GM19023 (cell line): ENCODE data around the gene CAMK1G.

Experiments used
- ATAC-seq: cut with Tn5 transposase; IDR thresholded peaks from one replicate; pipeline ENCODE4 v1.9.1; 2021; ENCODE audit warnings: mild to moderate bottlenecking, moderate library complexity; ENCODE audit not compliant: unreplicated experiment

CAMK1G gene

DNA sequence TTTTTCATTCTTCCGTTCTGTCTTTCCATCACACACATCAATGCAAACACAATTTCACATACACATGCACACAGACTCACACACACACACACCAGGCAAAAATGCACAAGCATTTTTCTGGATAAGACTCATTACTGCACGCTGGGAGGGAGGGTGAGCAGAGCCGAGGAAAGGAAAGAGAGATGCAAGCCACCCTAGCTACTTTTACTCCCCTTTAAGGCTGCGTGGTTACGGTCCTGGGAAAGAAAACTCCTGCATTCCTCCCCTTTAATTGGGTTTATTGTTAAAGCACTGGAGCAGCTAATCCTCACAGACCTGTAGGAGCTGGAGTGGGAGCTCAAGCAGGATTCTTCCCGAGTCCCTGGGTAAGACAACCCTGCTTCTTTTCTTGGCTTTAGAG lies at the start of gene CAMK1G:
Gene CAMK1G (plus strand): TSS at position 307 of the 400 bp plus-strand sequence. CDS start 11,270 bp downstream, outside the sequence.
- no peak for ATAC-seq

DNA sequence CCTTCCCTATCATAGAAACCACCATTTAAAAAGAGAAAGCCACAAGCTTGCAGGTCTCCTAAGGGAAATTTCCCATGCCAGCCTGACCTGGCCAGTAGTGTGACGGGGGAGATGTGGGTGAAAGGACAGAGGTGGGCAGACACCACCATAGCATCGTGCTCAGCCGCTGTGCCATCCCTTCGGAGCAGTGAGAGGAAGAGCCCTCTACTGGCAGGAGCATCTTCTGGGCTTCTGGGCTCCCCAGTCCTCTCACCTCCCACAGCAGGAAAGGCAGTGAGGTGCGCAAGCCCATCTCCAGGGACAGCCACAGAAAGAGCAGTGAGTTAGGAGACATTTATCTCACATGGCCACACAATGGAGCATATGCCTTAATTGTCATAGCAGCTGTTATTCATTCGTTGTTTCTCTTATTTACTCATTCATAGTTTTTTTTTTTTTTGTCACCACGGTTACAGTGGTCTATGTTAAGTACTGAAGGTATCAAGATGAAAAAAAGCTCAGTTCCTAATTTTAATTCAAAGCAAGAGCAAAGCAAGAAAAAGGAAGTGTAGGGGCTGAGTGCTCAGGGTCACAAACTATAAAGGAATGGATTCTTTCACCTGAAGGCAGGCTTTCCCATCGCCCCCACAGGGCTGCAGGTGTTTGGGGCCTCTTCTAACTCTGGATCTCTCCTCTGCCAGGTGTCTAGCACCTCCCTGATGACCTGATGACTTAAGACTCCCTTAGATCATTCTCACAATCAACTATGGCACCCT lies 48.8 kb upstream of the CAMK1G start:
- ATAC-seq = no peak

DNA sequence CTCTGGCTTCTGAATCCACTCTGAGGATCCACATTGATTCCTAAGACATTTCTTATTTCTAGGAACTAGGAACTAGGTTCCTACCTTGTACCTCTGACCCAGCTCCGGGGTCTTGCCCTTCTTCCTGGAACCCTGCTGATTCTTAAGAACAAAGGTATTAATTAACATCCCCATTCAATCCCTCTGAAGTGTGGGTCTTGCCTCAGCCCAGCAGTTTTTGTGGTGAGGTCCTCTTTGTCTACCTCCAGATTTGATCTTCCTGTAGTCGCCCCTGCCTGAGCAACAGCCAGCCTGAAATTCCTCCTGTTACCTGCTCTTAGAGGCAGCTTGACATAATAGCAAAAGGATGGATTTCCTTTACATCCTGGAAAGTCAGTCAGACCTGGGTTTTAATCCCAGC lies 46.7 kb upstream of the CAMK1G start:
- ATAC-seq = no peak

DNA sequence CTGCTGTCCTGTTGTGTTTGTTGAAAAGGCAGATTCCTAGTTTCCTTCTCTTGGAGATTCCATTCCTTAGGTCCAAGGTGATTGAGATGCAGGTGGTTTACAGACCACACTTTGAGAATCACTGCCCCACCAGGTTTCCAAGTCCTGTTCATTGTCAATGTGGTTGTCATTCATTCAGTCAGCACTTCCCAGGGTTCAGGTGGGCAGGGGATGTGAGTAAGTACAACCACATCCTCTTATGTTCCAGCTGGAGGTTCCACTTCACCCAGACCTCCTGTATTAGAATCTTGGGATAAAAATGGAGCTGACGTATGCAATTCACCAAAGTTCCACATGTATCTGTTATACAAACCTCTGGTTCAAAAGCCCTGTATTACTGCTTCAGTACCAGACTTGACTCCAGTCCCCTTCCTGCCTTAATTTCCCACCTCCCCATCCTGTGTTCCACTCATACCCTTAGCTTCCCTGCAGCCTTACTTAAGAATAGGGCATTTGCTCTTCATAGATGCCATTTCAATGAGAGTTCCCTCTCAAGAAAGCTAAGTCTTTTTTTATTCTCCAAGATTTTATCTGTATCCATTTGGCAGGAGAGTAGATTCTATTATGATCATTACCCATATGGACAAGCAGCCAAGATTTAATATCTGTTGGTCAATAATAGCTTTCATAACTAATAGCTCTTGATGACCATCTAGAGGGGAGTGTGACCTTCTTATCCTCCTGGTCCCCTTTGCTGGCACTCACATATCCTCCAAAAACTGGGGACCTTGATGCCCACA lies 46.0 kb upstream of the CAMK1G start:
- no peak for ATAC-seq

DNA sequence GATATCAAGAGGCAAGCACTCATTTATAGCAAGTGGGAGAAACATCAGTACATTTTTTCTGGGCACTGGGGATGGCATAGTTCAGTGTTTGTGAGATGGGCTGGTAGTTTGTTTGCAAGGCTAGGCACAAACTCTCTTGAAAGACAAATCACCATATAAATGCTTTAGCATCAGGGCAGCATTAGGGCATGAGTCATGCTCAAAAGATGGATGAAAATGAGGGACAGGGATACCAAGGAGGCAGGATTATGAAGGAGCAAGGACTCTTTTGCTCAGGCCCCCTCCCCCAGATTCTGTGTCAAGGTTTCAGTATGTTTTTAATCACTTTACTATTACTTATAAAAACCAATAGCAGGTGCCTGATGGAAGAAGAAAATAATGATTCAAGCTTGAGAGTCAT lies 43.9 kb upstream of the CAMK1G start:
- no peak for ATAC-seq

DNA sequence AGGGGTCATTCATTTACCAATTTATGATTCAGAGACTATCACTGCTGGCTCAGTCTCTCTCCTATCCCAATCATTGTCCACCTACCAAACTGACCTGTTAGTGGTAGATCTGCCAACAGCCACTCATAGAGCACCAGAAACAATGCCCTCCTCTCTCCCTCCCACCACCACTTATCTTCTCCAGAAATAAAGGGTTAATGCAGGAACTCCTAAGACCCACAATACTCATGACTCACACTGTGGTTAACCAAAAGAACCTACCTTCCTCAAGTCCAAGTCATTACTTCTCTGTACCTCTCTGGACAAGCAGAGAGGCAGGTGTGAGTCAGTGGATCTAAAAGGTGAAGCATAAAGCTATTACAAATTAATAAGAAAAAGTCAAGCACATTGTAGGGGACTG lies 40.9 kb upstream of the CAMK1G start:
- ATAC-seq = no peak

DNA sequence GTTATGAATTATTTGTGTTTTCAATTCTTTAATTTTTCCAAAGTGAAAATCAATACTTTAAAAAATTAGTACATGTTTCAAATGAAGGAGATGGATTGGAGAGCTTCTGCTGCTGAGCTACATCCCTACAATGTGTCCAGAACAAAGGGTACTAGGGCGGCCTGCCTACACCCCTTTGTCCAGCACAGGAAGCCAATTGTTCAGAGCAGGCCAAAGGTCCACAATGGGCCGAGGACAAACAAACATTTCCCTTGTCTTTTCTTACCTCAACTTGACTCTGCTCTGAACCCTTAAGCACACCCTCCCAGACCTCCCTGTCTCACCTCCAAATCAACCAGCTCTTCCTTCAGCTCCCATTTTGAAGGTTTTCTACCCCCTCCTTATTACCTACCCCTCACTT lies 39.4 kb upstream of the CAMK1G start:
- ATAC-seq = no peak

DNA sequence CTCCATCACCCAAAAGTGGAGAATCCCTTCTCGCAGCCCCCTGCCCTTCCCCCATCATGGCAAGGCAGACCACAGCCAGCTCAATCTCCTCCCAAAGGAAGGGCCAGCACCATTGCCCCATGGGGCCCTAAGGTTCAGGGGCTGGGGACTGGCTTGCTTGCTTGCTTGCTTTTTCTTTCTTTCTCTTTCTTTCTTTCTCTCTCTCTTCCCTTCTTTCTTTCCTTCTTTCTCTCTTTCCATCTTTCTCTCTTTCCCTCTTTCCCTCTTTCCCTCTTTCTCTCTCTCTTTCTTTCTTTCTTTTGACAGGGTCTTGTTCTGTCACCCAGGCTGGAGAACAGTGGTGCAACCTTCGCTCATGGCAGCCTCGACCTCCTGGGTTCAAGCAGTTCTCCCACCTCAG lies 38.1 kb upstream of the CAMK1G start:
- no peak for ATAC-seq

DNA sequence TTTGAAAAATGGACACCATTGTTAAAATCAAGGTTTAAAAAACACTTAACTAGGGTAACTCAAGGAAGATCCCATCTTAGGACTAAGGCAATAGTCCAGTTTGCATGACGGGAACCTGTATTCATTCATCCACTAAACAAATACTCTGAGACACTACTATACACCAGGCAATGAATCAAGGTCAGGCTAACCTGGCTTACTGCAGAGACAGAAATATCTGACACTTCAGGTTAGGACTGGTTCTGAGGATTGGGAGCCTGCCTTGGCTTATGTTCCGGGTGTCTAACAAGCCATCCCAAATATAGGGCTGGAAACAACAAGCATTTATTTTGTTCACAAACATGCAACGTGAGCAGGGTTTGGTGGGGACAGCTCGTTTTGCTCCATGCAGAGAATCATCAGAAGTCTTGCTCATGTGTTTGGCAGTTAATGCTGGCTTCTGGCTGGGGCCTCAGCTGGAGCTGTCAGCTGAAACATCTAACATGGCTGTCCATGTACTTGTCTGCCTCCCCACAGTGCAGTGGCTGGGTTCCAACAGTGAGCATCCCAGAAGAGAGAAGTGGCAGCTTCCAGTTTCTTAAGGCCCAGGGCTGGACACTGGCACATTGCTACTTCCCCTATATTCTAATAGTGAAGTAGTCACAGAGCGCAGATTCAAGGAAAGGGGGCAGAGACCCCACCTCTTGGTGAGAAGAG lies 37.0 kb upstream of the CAMK1G start:
- no peak for ATAC-seq

DNA sequence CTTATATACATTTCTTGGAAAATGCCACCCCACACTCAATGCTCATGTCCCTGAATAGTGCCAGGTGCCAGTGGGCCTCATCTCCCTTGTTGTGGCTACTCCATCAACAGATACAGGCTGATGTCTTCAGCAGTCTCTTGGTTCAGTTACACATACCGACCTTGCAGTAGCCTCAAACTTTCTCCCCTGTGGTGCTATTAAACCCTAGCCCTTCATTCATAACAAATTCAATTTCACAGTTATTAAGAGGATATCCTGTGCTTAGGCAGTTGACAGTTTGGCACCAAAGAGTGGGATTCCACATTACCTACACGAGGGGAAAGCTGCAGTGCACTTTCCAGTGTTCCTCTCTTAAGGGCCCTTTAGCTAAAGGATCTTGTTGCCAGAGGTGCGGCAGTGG lies 35.9 kb upstream of the CAMK1G start:
- no peak for ATAC-seq

DNA sequence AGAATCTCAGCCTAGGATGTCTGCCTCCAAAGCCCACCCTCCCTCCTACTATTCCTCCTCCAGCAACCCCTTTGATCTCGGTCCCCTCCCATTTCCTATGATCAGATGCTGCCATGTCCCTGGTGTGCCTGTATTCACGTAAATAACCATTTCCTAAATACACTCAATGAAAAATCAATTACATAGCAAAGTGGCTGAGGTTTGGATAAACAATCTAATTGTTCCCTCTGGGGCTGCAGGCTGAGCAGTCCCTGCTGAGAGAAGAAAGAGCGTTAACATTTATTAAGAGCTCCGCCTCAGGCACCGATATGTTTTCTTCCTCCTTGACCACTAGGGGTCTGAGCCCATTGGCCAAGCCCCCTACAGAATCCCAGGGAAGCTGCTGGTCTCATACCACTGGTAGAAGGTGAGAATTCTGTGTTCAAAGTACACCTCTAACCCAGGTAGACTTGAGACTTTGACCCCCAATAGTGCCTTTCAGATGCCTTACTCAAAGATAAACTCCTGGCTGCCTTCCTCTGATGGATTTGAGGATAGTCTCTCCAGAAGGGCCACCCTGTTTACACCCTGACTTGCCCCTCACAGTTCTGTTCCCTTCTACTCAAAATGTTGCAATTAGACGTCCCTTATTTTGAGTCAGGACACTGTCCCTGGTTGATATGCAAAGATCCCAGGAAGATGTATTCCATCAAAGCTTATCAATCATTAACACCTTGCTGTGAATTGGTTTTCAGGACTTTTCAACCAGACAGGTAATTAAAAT lies 33.9 kb upstream of the CAMK1G start:
- ATAC-seq = no peak

DNA sequence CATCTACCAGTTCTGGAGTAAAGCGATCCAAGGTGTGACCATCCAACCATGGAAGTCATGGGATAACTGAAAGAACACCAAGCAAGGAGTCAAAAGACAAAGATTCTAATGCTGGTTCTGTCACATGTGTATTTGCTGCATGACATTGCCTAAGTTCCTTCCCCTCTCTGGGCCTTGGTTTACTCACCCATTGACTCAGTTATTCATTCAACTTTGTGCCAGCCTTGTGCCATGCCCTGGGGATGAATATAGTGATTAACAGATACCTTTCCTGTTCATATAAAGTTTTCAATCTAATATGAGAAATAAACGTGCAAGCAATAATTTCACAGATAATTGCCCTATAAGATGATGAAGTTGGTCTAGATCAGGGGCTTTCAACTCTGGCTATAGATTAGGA lies 33.0 kb upstream of the CAMK1G start:
- ATAC-seq = no peak

DNA sequence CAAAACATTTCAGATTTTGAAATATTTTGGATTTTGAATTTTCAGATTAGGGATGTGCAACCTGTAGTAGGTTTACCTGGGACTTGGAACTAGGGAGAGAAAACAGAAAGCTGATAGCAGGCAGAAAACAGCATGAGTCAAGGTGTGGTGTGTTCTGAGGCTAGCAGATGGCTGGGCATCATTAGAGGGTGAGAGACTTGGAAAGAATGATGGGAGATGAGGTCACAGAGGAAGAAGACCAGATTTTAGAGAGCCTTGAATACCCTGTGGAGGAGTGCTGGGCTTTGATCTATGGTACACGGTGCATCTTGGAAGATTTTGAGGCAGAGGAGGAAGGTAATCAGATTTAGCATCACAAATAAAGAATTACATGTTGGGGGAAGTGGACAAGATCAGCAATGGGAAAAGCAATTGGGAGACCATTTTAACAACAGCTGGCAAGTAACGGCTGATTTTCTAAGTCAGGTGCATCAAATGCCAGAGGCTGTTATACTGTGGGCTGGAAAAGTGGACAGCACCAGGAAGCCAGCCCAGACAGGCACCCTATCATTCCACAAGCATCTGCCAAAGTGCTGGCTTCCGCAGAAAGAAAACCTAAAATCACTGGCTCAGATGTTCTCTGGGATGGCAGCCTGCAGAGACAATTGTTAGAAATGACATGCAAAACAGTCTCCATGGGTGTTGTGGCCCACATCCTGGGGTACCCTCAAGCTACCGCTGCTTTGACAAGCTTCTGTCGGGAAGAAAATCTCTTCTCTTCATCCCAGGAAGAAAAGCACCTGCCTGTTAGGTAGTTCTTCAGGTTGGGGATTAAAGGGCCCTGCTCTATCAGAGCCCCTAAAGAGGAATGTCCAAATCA lies 30.9 kb upstream of the CAMK1G start:
- ATAC-seq = no peak

DNA sequence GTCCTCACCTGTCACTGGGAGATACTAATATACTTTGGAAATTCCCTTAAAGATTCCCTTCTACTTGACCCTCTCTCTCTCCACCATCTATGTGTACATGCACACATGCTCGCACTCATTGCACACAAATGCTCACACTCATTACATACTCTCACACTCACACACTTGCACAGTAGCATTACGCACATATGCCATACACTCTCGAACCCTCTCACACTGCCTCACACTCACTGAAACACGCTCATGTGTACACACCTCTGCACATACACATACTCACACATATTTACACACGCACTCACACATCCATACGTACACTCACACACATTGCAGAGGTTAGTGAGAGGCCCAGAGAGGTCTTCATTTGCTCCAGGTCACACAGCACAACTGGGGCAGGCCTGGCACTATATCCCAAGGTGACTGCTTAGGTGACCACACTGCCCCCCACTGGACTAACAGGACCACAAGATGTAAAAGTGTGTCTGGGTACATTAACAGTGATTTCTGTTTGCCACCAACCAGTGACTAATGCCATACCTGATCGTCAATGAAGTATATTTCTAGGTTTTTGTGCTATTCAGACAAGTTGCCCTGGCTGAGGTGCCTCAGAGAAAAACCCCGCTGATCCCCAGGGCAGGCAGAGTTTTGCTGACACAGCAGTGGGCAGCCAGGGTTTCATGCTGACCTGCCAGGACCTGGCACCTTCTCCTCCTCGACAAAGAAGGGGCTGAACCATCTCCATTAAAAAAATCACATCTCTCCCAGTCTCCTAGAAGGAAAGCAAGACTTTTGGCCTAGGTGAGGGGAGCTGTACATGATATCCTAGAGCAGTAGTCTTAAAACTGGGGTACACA lies 28.5 kb upstream of the CAMK1G start:
- ATAC-seq = no peak

DNA sequence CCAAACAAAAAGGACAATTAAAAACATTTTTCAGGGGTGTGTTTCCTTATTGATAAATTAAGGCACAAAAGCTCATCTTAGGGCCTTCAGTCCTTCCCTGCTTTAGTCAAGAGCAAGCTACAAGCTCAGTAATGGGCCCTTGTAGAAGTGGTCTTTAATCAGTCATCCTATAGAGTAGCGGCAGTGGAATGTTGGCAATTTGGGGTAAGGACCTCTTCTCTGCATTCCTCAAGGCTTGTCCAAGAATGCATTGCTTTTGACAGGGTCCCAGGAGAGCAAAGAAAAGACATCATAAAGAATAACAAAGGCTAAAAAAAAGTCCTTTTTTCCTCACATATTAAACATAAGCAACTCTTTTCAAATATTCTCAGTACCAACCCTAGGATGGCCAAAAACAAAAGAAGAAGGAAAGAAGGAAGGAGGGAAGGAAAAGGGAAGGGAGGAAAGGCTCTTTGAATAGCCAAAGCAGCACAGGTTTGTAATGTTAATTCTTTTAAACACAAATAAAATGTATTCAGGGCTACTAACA lies 27.3 kb upstream of the CAMK1G start:
- no peak for ATAC-seq

DNA sequence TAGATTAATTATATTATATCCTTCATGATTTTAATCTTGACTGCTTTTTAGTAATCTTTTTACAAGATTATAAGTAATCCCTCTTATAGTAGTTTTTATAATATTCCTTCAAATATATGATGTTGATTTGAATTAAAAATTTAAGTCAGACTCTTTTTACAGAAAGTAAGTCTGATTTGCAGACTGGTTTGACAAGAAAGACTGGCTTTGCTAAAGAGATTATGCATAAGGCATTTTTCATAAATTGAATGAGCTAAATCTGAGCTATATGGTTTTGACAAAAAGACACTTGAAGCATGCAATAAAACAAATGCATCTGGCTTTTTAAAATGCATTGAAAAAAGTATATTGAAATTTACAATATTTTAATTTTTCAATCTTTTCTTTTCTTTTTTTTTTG lies 26.3 kb upstream of the CAMK1G start:
- no peak for ATAC-seq

DNA sequence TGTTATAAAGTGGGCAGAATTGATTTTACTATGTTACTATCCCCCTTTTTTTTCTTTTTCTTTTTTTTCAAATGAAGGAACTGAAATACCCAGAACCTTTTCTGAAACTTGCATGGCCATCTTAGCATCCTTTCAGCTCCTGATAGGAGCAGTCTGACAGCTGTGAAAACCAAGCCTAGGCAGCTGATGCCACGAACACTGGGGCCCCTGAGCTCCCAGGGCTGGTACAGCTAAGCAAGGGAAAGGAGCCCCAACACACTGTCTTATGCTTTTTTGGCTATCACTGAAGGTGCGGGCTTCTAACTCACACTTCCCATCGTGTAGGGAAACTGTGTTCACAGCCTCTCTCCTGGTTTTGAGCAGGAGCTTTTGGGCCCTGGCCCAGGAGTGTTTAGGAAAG lies 23.0 kb upstream of the CAMK1G start:
- ATAC-seq = no peak

DNA sequence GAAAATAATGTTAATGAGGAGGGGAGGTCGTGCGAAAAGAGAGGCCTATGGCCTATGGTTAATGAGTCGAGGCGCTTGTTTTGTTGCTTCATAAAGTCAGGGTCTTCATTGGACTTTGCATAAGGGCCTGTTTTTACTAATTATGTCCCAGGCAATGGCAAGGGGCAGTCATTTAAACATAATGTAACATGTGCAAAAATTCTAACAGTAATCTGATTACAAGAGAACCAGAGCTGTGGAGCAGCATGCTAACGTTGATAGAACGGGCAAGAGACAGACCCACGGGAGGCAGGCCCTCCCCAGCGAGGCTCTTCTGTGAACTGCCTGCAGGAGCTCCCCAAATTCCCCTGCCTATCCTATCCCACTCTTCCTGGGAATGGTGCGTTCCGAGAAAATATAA lies 22.6 kb upstream of the CAMK1G start:
- ATAC-seq = no peak

DNA sequence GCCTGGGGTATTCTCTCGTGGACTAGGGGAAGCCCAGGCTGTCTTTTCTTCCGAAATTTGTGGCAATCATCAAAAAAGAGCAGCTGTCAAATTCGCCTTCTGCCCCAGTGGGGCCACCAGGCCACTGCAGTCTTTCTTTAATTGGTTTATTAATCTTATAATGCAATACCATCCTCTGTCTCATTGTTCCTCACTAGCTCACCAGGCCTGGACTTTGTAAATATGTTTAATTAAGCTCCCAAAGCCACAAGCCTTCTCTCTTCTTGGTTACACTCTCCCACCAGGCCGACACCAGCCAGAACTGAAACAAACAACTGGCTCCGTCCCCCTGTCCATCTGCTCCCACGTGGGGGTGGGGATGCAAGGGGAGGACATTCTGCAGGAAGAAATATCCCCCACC lies 22.0 kb upstream of the CAMK1G start:
- ATAC-seq = no peak
